Caco-2 (cell line): ENCODE measurements around the gene ENTPD2. TPM values are rescaled to one million over a fixed set of nuclear protein-coding genes. Genes with fewer than 3 reads are reported as not detected.

ENCODE experiments used
- BruUV-seq: library from RNA; stranded (reverse); fragments of 400-500 nt; replicated peaks from 2 replicates; lab custom pipeline; 2021; lab: Mats Ljungman, UMichigan
- CTCF ChIA-PET: fragments of 300-600 bp; sonication (Branson Sonifier 250); formaldehyde crosslinking; loops from one replicate; lab custom pipeline; 2022; ENCODE audit warnings: antibody characterized with exemption; lab: Charles Lee
- POLR2A ChIA-PET: fragments of 300-600 bp; sonication (Branson Sonifier 250); formaldehyde crosslinking; loops from one replicate; lab custom pipeline; 2022; ENCODE audit warnings: antibody characterized with exemption; lab: Charles Lee
- DNase-seq, 2 experiments: peaks; one replicate each; pipeline versions ENCODE4 v3.0.0 to v3.0.0-alpha.2; 2020 to 2022
- H3K27me3 ChIP-seq: replicated peaks from 2 replicates; pipeline ENCODE4 v1.6.0; 2011; ENCODE audit warnings: low read length; ENCODE audit not compliant: control insufficient read depth, insufficient read depth
- H3K36me3 ChIP-seq: 2 replicates; pipeline ENCODE4 v1.5.1; 2011; ENCODE audit warnings: low read length; ENCODE audit not compliant: control insufficient read depth, insufficient read depth
- H3K4me1 ChIP-seq: fragments of 250-450 bp; sonication (Bioruptor Pico); 2 replicates; pipeline ENCODE4 v1.5.1; 2020; ENCODE audit warnings: mild to moderate bottlenecking
- H3K4me3 ChIP-seq: 2 replicates; pipeline ENCODE4 v1.5.1; 2011; ENCODE audit warnings: low read depth, mild to moderate bottlenecking, control low read depth, low read length
- H3K9me3 ChIP-seq: fragments of 250-450 bp; sonication (Bioruptor Pico); 2 replicates; pipeline ENCODE4 v1.5.1; 2020; ENCODE audit warnings: mild to moderate bottlenecking, moderate library complexity
- H3K27ac Mint-ChIP-seq: one replicate; pipeline ENCODE4 v1.8.0; 2022; ENCODE audit warnings: mixed read lengths; ENCODE audit not compliant: unreplicated experiment
- H3K27me3 Mint-ChIP-seq: one replicate; pipeline ENCODE4 v1.8.0; 2022; ENCODE audit warnings: mixed read lengths; ENCODE audit not compliant: insufficient read depth, unreplicated experiment
- H3K36me3 Mint-ChIP-seq: one replicate; pipeline ENCODE4 v1.8.0; 2022; ENCODE audit warnings: mild to moderate bottlenecking, mixed read lengths; ENCODE audit not compliant: insufficient read depth, unreplicated experiment
- H3K4me1 Mint-ChIP-seq: one replicate; pipeline ENCODE4 v1.8.0; 2022; ENCODE audit warnings: low read depth, mixed read lengths; ENCODE audit not compliant: unreplicated experiment
- H3K4me3 Mint-ChIP-seq: one replicate; pipeline ENCODE4 v1.8.0; 2022; ENCODE audit warnings: mild to moderate bottlenecking, moderate library complexity, mixed read lengths; ENCODE audit not compliant: unreplicated experiment
- H3K9me3 Mint-ChIP-seq: one replicate; pipeline ENCODE4 v1.8.0; 2022; ENCODE audit warnings: mixed read lengths; ENCODE audit not compliant: unreplicated experiment
- intact Hi-C: fragments of 100-400 bp; cut with micrococcal nuclease; formaldehyde crosslinking; loops from one replicate; pipeline ENCODE4 v1.10.0; 2022; ENCODE audit not compliant: unreplicated experiment
- total RNA-seq: library from RNA; stranded (reverse); gene quantifications from 2 replicates; pipeline ENCODE4 v1.2.3, GENCODE V29; 2022
- TF ChIP-seq, protein P1 (sequence below), 2 experiments: fragments of 200-600 bp in 1 of 2; IDR thresholded peaks; 1 replicate in 1 of 2; 2 replicates in 1 of 2; pipeline versions ENCODE4 v1.5.1 to v1.8.0; 2011 to 2022; ENCODE audit warnings: antibody characterized with exemption in 1 of 2, control low read depth in 1 of 2, inconsistent platforms in 1 of 2, low read depth in 1 of 2, low read length in 1 of 2, mild to moderate bottlenecking in 1 of 2, moderate library complexity in 1 of 2; ENCODE audit not compliant: insufficient read depth in 1 of 2, severe bottlenecking in 1 of 2, unreplicated experiment in 1 of 2

ENTPD2 gene
- total RNA-seq, 1 experiment from 2014 or later: 2.9 TPM

DNA sequence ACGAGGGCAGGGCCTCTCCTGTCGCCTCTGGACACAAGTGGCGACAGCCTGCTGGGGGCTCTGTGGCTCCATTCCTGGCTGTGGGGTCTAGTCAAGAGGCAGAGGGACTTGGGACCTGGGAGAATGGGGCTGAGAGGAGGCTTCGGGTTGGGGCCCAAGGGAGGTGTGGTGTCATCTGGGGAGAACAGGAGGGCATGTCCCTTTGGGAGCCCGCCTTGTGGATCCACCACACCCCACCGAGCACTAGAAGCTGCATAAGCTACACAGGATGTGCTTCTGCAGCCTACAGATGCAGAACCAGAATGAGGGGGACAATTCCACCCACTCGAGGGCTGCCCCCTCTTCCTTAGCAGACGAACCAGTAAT lies 29.0 kb upstream of the ENTPD2 start:
- no peak overlapping the region for H3K4me3 Mint-ChIP-seq
- no peaks in the 10 kb centered on the region for H3K27me3 ChIP-seq
- no peak overlapping the region for H3K27ac Mint-ChIP-seq
- TF ChIP-seq, protein P1, sequence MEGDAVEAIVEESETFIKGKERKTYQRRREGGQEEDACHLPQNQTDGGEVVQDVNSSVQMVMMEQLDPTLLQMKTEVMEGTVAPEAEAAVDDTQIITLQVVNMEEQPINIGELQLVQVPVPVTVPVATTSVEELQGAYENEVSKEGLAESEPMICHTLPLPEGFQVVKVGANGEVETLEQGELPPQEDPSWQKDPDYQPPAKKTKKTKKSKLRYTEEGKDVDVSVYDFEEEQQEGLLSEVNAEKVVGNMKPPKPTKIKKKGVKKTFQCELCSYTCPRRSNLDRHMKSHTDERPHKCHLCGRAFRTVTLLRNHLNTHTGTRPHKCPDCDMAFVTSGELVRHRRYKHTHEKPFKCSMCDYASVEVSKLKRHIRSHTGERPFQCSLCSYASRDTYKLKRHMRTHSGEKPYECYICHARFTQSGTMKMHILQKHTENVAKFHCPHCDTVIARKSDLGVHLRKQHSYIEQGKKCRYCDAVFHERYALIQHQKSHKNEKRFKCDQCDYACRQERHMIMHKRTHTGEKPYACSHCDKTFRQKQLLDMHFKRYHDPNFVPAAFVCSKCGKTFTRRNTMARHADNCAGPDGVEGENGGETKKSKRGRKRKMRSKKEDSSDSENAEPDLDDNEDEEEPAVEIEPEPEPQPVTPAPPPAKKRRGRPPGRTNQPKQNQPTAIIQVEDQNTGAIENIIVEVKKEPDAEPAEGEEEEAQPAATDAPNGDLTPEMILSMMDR (IDR thresholded peaks at IDR 0.05; ENCODE audit: insufficient read depth in 1 of 2, low read depth in 1 of 2, low read length in 1 of 2, severe bottlenecking in 1 of 2, unreplicated experiment in 1 of 2): no peak
- peaks cover 19% of the 10 kb centered on the region for H3K36me3 Mint-ChIP-seq
- no peaks in the 10 kb centered on the region for H3K9me3 ChIP-seq
- no peaks in the 10 kb centered on the region for H3K9me3 Mint-ChIP-seq
- BruUV-seq: no TSS peak
- H3K27me3 Mint-ChIP-seq: no peaks in the 10 kb centered on the region
- H3K4me1 ChIP-seq: peaks cover 14% of the 10 kb centered on the region
- POLR2A ChIA-PET: no interaction called here
- peaks cover 11% of the 10 kb centered on the region for H3K4me1 Mint-ChIP-seq
- no peak overlapping the region for H3K4me3 ChIP-seq
- intact Hi-C loops: no loop called here
- H3K36me3 ChIP-seq: peaks cover 1% of the 10 kb centered on the region
- DNase-seq: no peak
- CTCF ChIA-PET: no interaction called here

DNA sequence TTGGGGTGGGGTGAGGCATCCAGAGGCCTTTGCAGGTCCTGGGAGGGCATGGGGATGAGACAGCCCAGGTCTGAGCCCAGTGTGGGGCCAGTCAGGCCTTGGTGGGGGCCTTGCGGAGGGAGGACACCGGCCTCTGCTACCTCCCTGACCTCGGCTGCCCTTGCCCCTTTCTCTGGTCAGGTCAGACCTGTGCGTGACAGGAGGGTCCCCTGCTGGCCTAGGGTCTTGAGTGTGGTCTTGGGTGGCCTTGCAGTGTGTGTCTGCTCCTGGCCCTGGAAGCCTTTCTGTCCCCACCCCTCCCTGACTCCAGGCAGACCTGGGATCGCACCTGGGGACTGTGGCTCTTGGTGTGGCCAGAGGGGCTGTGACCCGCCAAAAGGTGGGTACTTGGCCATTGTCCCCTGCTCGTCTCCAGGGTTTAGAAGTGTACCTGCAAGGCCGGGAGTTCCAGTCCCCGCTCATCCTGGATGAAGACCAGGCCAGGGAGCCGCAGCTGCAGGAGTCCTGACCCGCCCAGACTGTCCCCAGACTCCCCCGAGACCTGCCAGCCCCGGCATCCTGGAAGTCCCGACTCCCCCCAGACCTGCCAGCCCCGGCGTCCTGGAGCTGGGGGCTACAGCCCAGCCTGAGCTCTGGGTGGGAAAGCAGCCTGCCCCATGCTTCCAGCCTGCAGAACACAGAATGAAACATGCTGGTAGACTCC lies 28.5 kb upstream of the ENTPD2 start:
- H3K4me1 Mint-ChIP-seq: peaks cover 7% of the 10 kb centered on the region
- H3K9me3 ChIP-seq: no peaks in the 10 kb centered on the region
- TF ChIP-seq, protein P1 (IDR thresholded peaks at IDR 0.05; ENCODE audit: insufficient read depth in 1 of 2, low read depth in 1 of 2, low read length in 1 of 2, severe bottlenecking in 1 of 2, unreplicated experiment in 1 of 2): no peak
- H3K36me3 ChIP-seq: peaks cover 1% of the 10 kb centered on the region
- intact Hi-C loops: no loop called here
- no peak overlapping the region for H3K27ac Mint-ChIP-seq
- H3K36me3 Mint-ChIP-seq: peaks cover 19% of the 10 kb centered on the region
- no peak overlapping the region for H3K4me3 ChIP-seq
- ChIA-PET POLR2A (no interaction called here), CTCF (interaction anchor here (0.5 to 1.7 kb wide), 3 partner anchors 9 to 562 kb away, joined by 3 to 8 read pairs (median 4); no protein-coding TSS in a partner anchor)
- H3K27me3 ChIP-seq: no peaks in the 10 kb centered on the region
- no peak for DNase-seq
- no peaks in the 10 kb centered on the region for H3K9me3 Mint-ChIP-seq
- no TSS peak for BruUV-seq
- no peaks in the 10 kb centered on the region for H3K27me3 Mint-ChIP-seq
- peaks cover 15% of the 10 kb centered on the region for H3K4me1 ChIP-seq
- H3K4me3 Mint-ChIP-seq: no peak overlapping the region

DNA sequence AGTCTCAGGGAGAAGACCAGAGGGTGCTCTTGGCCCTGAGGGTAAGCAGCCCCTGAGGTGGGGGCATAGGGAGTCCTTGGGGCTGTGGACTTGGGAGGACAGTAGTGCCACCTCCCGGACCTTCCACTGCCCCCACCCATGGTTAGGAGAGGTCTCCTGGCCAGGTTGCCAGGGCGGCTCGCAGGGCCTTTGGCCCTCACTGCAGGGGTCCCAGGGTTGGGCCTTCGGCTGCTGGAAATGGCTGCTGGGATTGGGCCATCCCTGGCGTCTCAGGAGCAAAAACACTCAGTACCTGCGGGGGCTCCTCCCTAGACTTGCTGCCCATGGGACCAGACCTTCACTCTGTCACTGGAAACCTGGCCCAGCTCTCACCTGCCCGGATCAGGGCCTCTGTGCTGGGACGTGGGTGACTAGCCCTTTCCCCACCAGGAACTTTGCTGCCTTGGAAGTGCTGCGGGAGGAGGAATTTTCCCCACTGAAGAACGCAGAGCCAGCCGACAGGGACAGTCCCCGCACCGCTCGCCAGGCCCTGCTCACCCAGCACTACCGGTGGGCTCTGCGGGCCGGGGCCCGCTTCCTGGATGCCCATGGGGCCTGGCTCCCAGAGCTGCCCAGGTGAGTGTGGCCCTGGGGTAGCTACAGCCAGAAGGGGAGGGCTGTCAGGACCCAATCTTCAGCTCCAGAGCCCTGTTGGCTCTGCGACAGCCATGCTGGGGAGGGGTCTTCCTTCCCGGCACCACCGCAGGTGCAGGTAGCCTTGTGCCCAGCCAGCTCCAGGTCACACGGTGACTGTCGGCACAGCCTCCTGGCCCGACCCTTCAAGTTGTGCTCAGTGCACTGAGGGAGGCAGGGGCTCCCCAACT lies 26.6 kb upstream of the ENTPD2 start:
- peaks cover 13% of the 10 kb centered on the region for H3K36me3 Mint-ChIP-seq
- peaks cover 1% of the 10 kb centered on the region for H3K36me3 ChIP-seq
- peaks cover 13% of the 10 kb centered on the region for H3K4me1 ChIP-seq
- no peak overlapping the region for H3K27ac Mint-ChIP-seq
- H3K4me3 Mint-ChIP-seq: no peak overlapping the region
- H3K4me1 Mint-ChIP-seq: peaks cover 2% of the 10 kb centered on the region
- H3K27me3 Mint-ChIP-seq: no peaks in the 10 kb centered on the region
- H3K27me3 ChIP-seq: no peaks in the 10 kb centered on the region
- TF ChIP-seq, protein P1 (IDR thresholded peaks at IDR 0.05; ENCODE audit: insufficient read depth in 1 of 2, low read depth in 1 of 2, low read length in 1 of 2, severe bottlenecking in 1 of 2, unreplicated experiment in 1 of 2): no peak
- ChIA-PET CTCF (interaction anchor here (1.7 kb wide), 1 partner anchor 13 kb away, joined by 8 read pairs; no protein-coding TSS in a partner anchor), POLR2A (interaction anchor here (0.6 kb wide), 1 partner anchor 276 kb away, joined by 3 read pairs; no protein-coding TSS in a partner anchor)
- no peak overlapping the region for H3K4me3 ChIP-seq
- BruUV-seq: no TSS peak
- no peak for DNase-seq
- no peaks in the 10 kb centered on the region for H3K9me3 ChIP-seq
- H3K9me3 Mint-ChIP-seq: no peaks in the 10 kb centered on the region
- intact Hi-C loops: no loop called here
